MM.1S (cell line): ENCODE measurements around the gene EMX2.

Source experiments
- CTCF ChIP-seq: fragments of 300-600 bp; sonication (generic); IDR thresholded peaks from 2 replicates; pipeline ENCODE4 v1.5.1; 2016; ENCODE audit warnings: antibody characterized with exemption, low read length, mixed read lengths
- EZH2 ChIP-seq: fragments of 300-600 bp; sonication (generic); optimal IDR thresholded peaks from 2 replicates; pipeline ENCODE3; 2017; ENCODE audit warnings: low read depth, mild to moderate bottlenecking, antibody characterized with exemption, low read length, mixed read lengths
- EZH2phosphoT487 ChIP-seq: fragments of 300-600 bp; sonication (generic); IDR thresholded peaks from 2 replicates; pipeline ENCODE4 v1.6.1; 2018; ENCODE audit warnings: antibody characterized with exemption, low read length

GRCh38 chr10:117553142-117553814 is 10.7 kb downstream of the EMX2 start:
- TF ChIP-seq CTCF, result no peak
- no peak for TF ChIP-seq EZH2
- TF ChIP-seq EZH2phosphoT487, result no peak
